Esophagus (tissue), 2 donors: Measurements from ENCODE around the gene XPO6. TPM values are rescaled to one million over a fixed set of nuclear protein-coding genes. Genes with fewer than 3 reads are reported as not detected.

ENCODE experiments used
- H3K27ac ChIP-seq, 2 donors: one replicate each; pipeline ENCODE4 v1.5.1; 2013; ENCODE audit warnings: low read depth in 2 of 2, mild to moderate bottlenecking in 2 of 2, inconsistent platforms in 1 of 2, low read length in 1 of 2, moderate library complexity in 1 of 2
- H3K27me3 ChIP-seq, 2 donors: one replicate each; pipeline ENCODE4 v1.6.1; 2013; ENCODE audit warnings: low read length in 2 of 2, control low read depth in 1 of 2, mild to moderate bottlenecking in 1 of 2; ENCODE audit not compliant: insufficient read depth in 2 of 2, control insufficient read depth in 1 of 2
- H3K36me3 ChIP-seq, 2 donors: one replicate each; pipeline ENCODE4 v1.6.1; 2013; ENCODE audit warnings: low read length in 1 of 2; ENCODE audit not compliant: control insufficient read depth in 2 of 2, insufficient read depth in 2 of 2
- H3K4me1 ChIP-seq, 2 donors: one replicate each; pipeline ENCODE4 v1.6.1; 2013; ENCODE audit warnings: low read length in 1 of 2; ENCODE audit not compliant: control insufficient read depth in 2 of 2, insufficient read depth in 2 of 2
- H3K4me3 ChIP-seq, 2 donors: one replicate each; pipeline ENCODE4 v1.5.1; 2013; ENCODE audit warnings: low read length in 2 of 2, mild to moderate bottlenecking in 2 of 2, low read depth in 1 of 2, moderate library complexity in 1 of 2
- H3K9me3 ChIP-seq, 2 donors: one replicate each; pipeline ENCODE4 v1.6.1; 2013; ENCODE audit warnings: mild to moderate bottlenecking in 2 of 2, low read depth in 1 of 2, low read length in 1 of 2, moderate library complexity in 1 of 2; ENCODE audit not compliant: control insufficient read depth in 2 of 2, insufficient read depth in 1 of 2
- WGBS, 2 donors: extraction: QIAGEN DNeasy Blood & Tissue Kit; methylation state at CpG; one replicate each; pipeline ENCODE4 v1.1.7; 2013; 5-methylcytosine and 5-hydroxymethylcytosine counted together
- polyA plus RNA-seq, 2 donors: library from polyadenylated mRNA; stranded (reverse); fragments of 200-250 nt; gene quantifications; one replicate each; pipeline ENCODE4 v1.2.3, GENCODE V29; 2013
- donor health status: healthy with polysubstance abuse.
- donor health status: Bipolar disorder and iron deficiency.

The XPO6 gene
- polyA plus RNA-seq, 2 donors, result 50.6 to 52.1 TPM

- WGBS, 2 donors, result 49 to 58% methylated on average over 18 of the region's 18 CpGs
- H3K27me3 ChIP-seq, result no peaks in the 10 kb centered on the region
- peaks cover 5 to 9% of the 10 kb centered on the region in 2 donors for H3K4me1 ChIP-seq
- H3K36me3 ChIP-seq, result no peaks in the 10 kb centered on the region
- no peak overlapping the region for H3K27ac ChIP-seq
- H3K9me3 ChIP-seq, result no peaks in the 10 kb centered on the region
- H3K4me3 ChIP-seq, result no peak overlapping the region
These were observed 152.8 kb downstream of the XPO6 start for GRCh38 chr16:28058839-28059589.

GRCh38 chr16:28057949-28058348 is 153.8 kb downstream of the XPO6 start:
- peaks cover 1 to 3% of the 10 kb centered on the region in 2 donors for H3K4me1 ChIP-seq
- WGBS, 2 donors, result 77 to 80% methylated on average over 8 of the region's 8 CpGs
- H3K9me3 ChIP-seq, result no peaks in the 10 kb centered on the region
- no peaks in the 10 kb centered on the region for H3K27me3 ChIP-seq
- H3K36me3 ChIP-seq, result no peaks in the 10 kb centered on the region
- H3K4me3 ChIP-seq, result no peak overlapping the region
- H3K27ac ChIP-seq, result no peak overlapping the region

- no peaks in the 10 kb centered on the region for H3K36me3 ChIP-seq
- H3K9me3 ChIP-seq, result no peaks in the 10 kb centered on the region
- WGBS, 2 donors, result 38 to 41% methylated on average over 15 of the region's 15 CpGs
- no peak overlapping the region for H3K27ac ChIP-seq
- H3K4me3 ChIP-seq, result no peak overlapping the region
- H3K27me3 ChIP-seq, result no peaks in the 10 kb centered on the region
- no peaks in the 10 kb centered on the region for H3K4me1 ChIP-seq
These were observed 158.3 kb downstream of the XPO6 start for GRCh38 chr16:28053461-28053860.

GRCh38 chr16:28052274-28053128 is 159.3 kb downstream of the XPO6 start:
- H3K27me3 ChIP-seq, result no peaks in the 10 kb centered on the region
- 74% methylated on average over 8 of the region's 8 CpGs for WGBS, 2 donors

GRCh38 chr16:28051486-28051885 is 160.3 kb downstream of the XPO6 start:
- H3K4me1 ChIP-seq, result no peaks in the 10 kb centered on the region

More at GRCh38 chr16:28052274-28053128, 159.3 kb downstream of the XPO6 start:
- no peaks in the 10 kb centered on the region for H3K36me3 ChIP-seq
- no peak overlapping the region for H3K27ac ChIP-seq
- H3K4me1 ChIP-seq, result no peaks in the 10 kb centered on the region
- H3K9me3 ChIP-seq, result no peaks in the 10 kb centered on the region
- H3K4me3 ChIP-seq, result no peak overlapping the region

More at GRCh38 chr16:28051486-28051885, 160.3 kb downstream of the XPO6 start:
- 78 to 79% methylated on average over 7 of the region's 7 CpGs for WGBS, 2 donors
- no peak overlapping the region for H3K27ac ChIP-seq
- H3K36me3 ChIP-seq, result no peaks in the 10 kb centered on the region
- H3K27me3 ChIP-seq, result no peaks in the 10 kb centered on the region
- no peak overlapping the region for H3K4me3 ChIP-seq
- no peaks in the 10 kb centered on the region for H3K9me3 ChIP-seq

Other genes starting within 250 kb of the XPO6 start
- gene GSG1L, start 148.3 kb downstream of the XPO6 start, polyA plus RNA-seq, result under 1 TPM; 0.12 to 0.19 TPM
- under 1 TPM; 0.36 to 0.47 TPM for gene SBK1, start 80.6 kb upstream of the XPO6 start, polyA plus RNA-seq
- gene NPIPB6, start 151.5 kb upstream of the XPO6 start, polyA plus RNA-seq, result under 1 TPM; 0.21 to 0.77 TPM
- gene EIF3CL, start 191.9 kb upstream of the XPO6 start, polyA plus RNA-seq, result 10 to 100 TPM; 41.2 to 49.7 TPM